NCI-H146 (cell line): Measurements from ENCODE around the gene CDC6.
A peak's percentile ranks its signal among the peaks of the same experiment; 100 is the strongest.

Experiments used
- DNase-seq: peaks from one replicate; lab custom pipeline; 2025; lab: John Stamatoyannopoulos, UW

Gene CDC6

GRCh38 chr17:40340880-40341807 is 53.5 kb downstream of the CDC6 start:
- DNase-seq, result peak; percentile 78

- peak; percentile 72 for DNase-seq
These were observed 54.3 kb downstream of the CDC6 start for GRCh38 chr17:40341808-40342503.

- no peak for DNase-seq
These were observed 55.0 kb downstream of the CDC6 start for GRCh38 chr17:40342504-40343218.

- peak; percentile 12 for DNase-seq
These were observed 55.8 kb downstream of the CDC6 start for GRCh38 chr17:40343219-40344119.

GRCh38 chr17:40344421-40345160 is 56.9 kb downstream of the CDC6 start:
- DNase-seq, result no peak

- peak; percentile 72 for DNase-seq
These were observed 57.7 kb downstream of the CDC6 start for GRCh38 chr17:40345161-40345993.

- no peak for DNase-seq
These were observed 58.5 kb downstream of the CDC6 start for GRCh38 chr17:40345994-40346764.

- DNase-seq, result no peak
These were observed 59.1 kb downstream of the CDC6 start for GRCh38 chr17:40346765-40347158.

GRCh38 chr17:40347319-40348135 is 59.8 kb downstream of the CDC6 start:
- no peak for DNase-seq

GRCh38 chr17:40348136-40348504 is 60.4 kb downstream of the CDC6 start:
- DNase-seq, result no peak

- no peak for DNase-seq
These were observed 61.1 kb downstream of the CDC6 start for GRCh38 chr17:40348562-40349476.

GRCh38 chr17:40349477-40349894 is 61.8 kb downstream of the CDC6 start:
- no peak for DNase-seq

- DNase-seq, result no peak
These were observed 62.4 kb downstream of the CDC6 start for GRCh38 chr17:40349895-40350688.

GRCh38 chr17:40350689-40351358 is 63.1 kb downstream of the CDC6 start:
- DNase-seq, result no peak

- no peak for DNase-seq
These were observed 63.9 kb downstream of the CDC6 start for GRCh38 chr17:40351359-40352236.
